Prostate gland (tissue), 2 donors: ENCODE data around the gene TFF3.

Source experiments
- POLR2A ChIP-seq: fragments of 450-650 bp; IDR thresholded peaks from one replicate; pipeline ENCODE4 v1.6.1; 2016; ENCODE audit warnings: antibody characterized with exemption, mild to moderate bottlenecking
- TF ChIP-seq, protein P1 (sequence below), 4 experiments: fragments of 200-600 bp in 2 of 4; fragments of 450-650 bp in 2 of 4; sonication (generic) in 2 of 4; IDR thresholded peaks; 1 replicate in 3 of 4; 2 replicates in 1 of 4; pipeline ENCODE4 v1.5.1; 2016 to 2019; ENCODE audit warnings: antibody characterized with exemption in 4 of 4, mild to moderate bottlenecking in 2 of 4, moderate library complexity in 2 of 4

DNA sequence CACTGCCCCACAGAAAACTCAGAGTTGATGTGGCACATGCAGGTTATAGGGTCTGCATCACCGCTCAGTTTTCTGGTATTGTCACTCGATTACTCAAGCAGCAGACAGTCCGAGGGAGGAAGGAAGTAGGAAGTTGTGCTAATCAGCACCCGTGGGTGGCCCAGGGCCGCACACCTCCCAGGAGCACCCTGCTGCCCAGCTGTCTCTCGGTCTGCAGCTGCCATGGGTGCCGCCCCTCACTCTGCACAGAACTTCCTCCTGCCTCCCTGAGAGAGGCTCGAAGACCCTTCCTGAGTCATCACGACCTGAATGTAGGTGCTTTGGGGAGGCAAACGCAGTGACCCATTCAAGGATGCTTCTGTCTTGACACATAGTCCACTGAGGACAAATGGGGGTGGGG is 4.2 kb upstream of the TFF3 start:
- TF ChIP-seq, protein P1, sequence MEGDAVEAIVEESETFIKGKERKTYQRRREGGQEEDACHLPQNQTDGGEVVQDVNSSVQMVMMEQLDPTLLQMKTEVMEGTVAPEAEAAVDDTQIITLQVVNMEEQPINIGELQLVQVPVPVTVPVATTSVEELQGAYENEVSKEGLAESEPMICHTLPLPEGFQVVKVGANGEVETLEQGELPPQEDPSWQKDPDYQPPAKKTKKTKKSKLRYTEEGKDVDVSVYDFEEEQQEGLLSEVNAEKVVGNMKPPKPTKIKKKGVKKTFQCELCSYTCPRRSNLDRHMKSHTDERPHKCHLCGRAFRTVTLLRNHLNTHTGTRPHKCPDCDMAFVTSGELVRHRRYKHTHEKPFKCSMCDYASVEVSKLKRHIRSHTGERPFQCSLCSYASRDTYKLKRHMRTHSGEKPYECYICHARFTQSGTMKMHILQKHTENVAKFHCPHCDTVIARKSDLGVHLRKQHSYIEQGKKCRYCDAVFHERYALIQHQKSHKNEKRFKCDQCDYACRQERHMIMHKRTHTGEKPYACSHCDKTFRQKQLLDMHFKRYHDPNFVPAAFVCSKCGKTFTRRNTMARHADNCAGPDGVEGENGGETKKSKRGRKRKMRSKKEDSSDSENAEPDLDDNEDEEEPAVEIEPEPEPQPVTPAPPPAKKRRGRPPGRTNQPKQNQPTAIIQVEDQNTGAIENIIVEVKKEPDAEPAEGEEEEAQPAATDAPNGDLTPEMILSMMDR (IDR thresholded peaks at IDR 0.05) = no peak
- TF ChIP-seq POLR2A = no peak
